A673 (cell line): ENCODE measurements around the gene STYXL1. TPM values are rescaled to one million over a fixed set of nuclear protein-coding genes. Genes with fewer than 3 reads are reported as not detected.

ENCODE experiments used
- BruUV-seq: library from RNA; stranded (reverse); fragments of 400-500 nt; replicated peaks from 2 replicates; lab custom pipeline; 2021; lab: Mats Ljungman, UMichigan
- CTCF ChIA-PET: fragments of 300-600 bp; sonication (Branson Sonifier 250); formaldehyde crosslinking; loops from one replicate; lab custom pipeline; 2022; ENCODE audit warnings: antibody characterized with exemption; lab: Charles Lee
- POLR2A ChIA-PET: fragments of 300-600 bp; sonication (Branson Sonifier 250); formaldehyde crosslinking; loops from one replicate; lab custom pipeline; 2022; ENCODE audit warnings: antibody characterized with exemption; ENCODE audit not compliant: low non-redundant PET; lab: Charles Lee
- DNase-seq: peaks from one replicate; pipeline ENCODE4 v3.0.0-alpha.2; 2015; ENCODE audit warnings: low spot score
- H3K27ac ChIP-seq: fragments of 200-600 bp; sonication (generic); 2 replicates; pipeline ENCODE4 v1.5.1; 2016; ENCODE audit warnings: mixed run types, low read depth, mild to moderate bottlenecking, mixed read lengths, antibody characterized with exemption, low read length; ENCODE audit not compliant: poor library complexity, severe bottlenecking
- H3K27me3 ChIP-seq: fragments of 200-600 bp; sonication (generic); replicated peaks from 2 replicates; pipeline ENCODE4 v1.6.1; 2017; ENCODE audit warnings: mixed run types, low read depth, mild to moderate bottlenecking, mixed read lengths, antibody characterized with exemption, low read length; ENCODE audit not compliant: insufficient read depth, poor library complexity
- H3K36me3 ChIP-seq: fragments of 200-600 bp; sonication (generic); 2 replicates; pipeline ENCODE4 v1.6.1; 2016; ENCODE audit warnings: mixed run types, mild to moderate bottlenecking, mixed read lengths, antibody characterized with exemption, low read length; ENCODE audit not compliant: insufficient read depth, poor library complexity, severe bottlenecking
- H3K4me1 ChIP-seq: fragments of 200-600 bp; sonication (generic); 2 replicates; pipeline ENCODE4 v1.6.1; 2017; ENCODE audit warnings: mixed run types, mild to moderate bottlenecking, mixed read lengths, antibody characterized with exemption, low read length; ENCODE audit not compliant: insufficient read depth, poor library complexity, severe bottlenecking
- H3K4me3 ChIP-seq: fragments of 200-600 bp; sonication (generic); 2 replicates; pipeline ENCODE4 v1.5.1; 2016; ENCODE audit warnings: low read depth, mixed run types, mild to moderate bottlenecking, mixed read lengths, low read length; ENCODE audit not compliant: poor library complexity, severe bottlenecking
- H3K9me3 ChIP-seq: fragments of 200-600 bp; sonication (generic); 2 replicates; pipeline ENCODE4 v1.6.1; 2016; ENCODE audit warnings: mixed run types, low read depth, mild to moderate bottlenecking, mixed read lengths, antibody characterized with exemption, low read length; ENCODE audit not compliant: poor library complexity, severe bottlenecking
- CTCF ChIP-seq: fragments of 300-800, 200-600 bp; sonication (generic); conservative IDR thresholded peaks from 2 replicates; pipeline ENCODE4 v1.5.1; 2017; ENCODE audit warnings: low read depth, mild to moderate bottlenecking, antibody characterized with exemption, low read length, moderate library complexity, mixed read lengths
- EZH2 ChIP-seq: fragments of 200-600 bp; sonication (generic); IDR thresholded peaks from 2 replicates; pipeline ENCODE4 v1.6.1; 2017; ENCODE audit warnings: borderline replicate concordance, low read depth, mild to moderate bottlenecking, mixed read lengths, antibody characterized with exemption, low read length; ENCODE audit not compliant: poor library complexity, severe bottlenecking
- intact Hi-C: fragments of 100-400 bp; cut with micrococcal nuclease; formaldehyde crosslinking; loops from one replicate; pipeline ENCODE4 v1.10.0; 2022; ENCODE audit not compliant: unreplicated experiment
- total RNA-seq: library from RNA; stranded (reverse); gene quantifications from 2 replicates; pipeline ENCODE4 v1.2.3, GENCODE V29; 2021

Gene STYXL1
- total RNA-seq, 1 experiment from 2014 or later, result 36.3 TPM

DNA sequence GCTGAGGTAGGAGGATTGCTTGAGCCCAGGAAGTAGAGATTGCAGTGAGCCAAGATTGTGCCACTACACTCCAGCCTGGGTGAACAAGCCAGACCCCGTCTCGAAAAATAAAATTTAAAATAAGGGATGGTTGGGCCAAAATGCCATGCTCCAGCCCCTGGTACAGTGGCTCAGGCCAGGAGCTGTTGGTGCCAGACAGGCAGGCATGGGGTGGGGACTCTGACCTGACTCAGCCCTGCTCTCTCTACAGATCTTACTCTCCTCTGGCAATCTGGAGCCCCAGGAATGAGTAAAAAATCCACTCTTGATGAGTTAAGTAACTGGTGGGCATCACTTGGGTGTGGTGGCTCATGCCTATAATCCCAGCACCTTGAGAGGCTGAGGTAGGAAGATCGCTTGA is 45.0 kb downstream of the STYXL1 start:
- POLR2A ChIA-PET, result no interaction called here
- BruUV-seq, result no TSS peak
- Histone ChIP-seq H3K4me3 (no peak overlapping the region), H3K27ac (no peak overlapping the region), H3K36me3 (no peaks in the 10 kb centered on the region), H3K27me3 (no peaks in the 10 kb centered on the region), H3K9me3 (no peaks in the 10 kb centered on the region), H3K4me1 (no peaks in the 10 kb centered on the region)
- no peak for DNase-seq
- CTCF ChIA-PET, result no interaction called here
- no peak for TF ChIP-seq CTCF
- TF ChIP-seq EZH2, result no peak
- intact Hi-C loops, result no loop called here

GRCh38 chr7:76002139-76002538 is 45.7 kb downstream of the STYXL1 start:
- ChIA-PET CTCF (no interaction called here), POLR2A (no interaction called here)
- Histone ChIP-seq H3K9me3 (no peaks in the 10 kb centered on the region), H3K27ac (no peak overlapping the region), H3K4me3 (no peak overlapping the region), H3K27me3 (no peaks in the 10 kb centered on the region), H3K36me3 (no peaks in the 10 kb centered on the region), H3K4me1 (no peaks in the 10 kb centered on the region)
- TF ChIP-seq EZH2 (no peak), CTCF (no peak)
- intact Hi-C loops, result no loop called here
- BruUV-seq, result no TSS peak
- no peak for DNase-seq

DNA sequence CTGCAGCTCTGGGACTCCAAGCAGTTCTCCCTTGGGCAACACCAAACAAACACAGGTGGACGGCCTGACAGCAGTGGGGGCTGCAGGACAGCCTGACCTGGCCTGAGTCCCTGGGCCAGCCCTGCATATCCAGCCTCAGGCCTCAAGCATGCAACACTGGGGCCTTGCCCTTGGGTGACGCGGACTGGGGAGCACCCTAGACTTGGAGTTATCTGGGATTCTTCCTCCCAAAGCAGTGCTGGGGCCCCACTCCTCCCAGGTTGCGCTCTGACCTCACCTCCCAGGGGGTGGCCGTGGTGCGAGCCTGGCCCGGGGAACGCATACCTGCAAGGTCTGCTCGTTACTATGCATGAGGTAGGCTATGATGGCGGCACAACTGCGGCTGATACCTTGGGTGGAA is 47.2 kb downstream of the STYXL1 start:
- CTCF ChIA-PET, result no interaction called here
- DNase-seq, result no peak
- Histone ChIP-seq H3K4me1 (no peaks in the 10 kb centered on the region), H3K9me3 (no peaks in the 10 kb centered on the region), H3K27ac (no peak overlapping the region), H3K27me3 (no peaks in the 10 kb centered on the region), H3K36me3 (no peaks in the 10 kb centered on the region), H3K4me3 (no peak overlapping the region)
- intact Hi-C loops, result no loop called here
- no peak for TF ChIP-seq EZH2
- no peak for TF ChIP-seq CTCF
- no TSS peak for BruUV-seq
- POLR2A ChIA-PET, result no interaction called here
